ENCODE measurements around the gene CAMTA1. TPM values are rescaled to one million over a fixed set of nuclear protein-coding genes. Genes with fewer than 3 reads are reported as not detected.
"Not testable (repeated sequence)": the region's sequence is repeated elsewhere in the genome, so short reads cannot be mapped to it uniquely, and the experiment has no call there.

CAMTA1 gene
- total RNA-seq, 1 experiment from 2014 or later, result 82.2 TPM

- in situ Hi-C loops (cut with HindIII; ENCODE audit: low pct_unique_long_range_greater_than_20kb, low sequenced_read_pairs), result no loop called here
- intact Hi-C loops (cut with micrococcal nuclease; ENCODE audit: unreplicated experiment), result no loop called here
These were observed 57.0 kb downstream of the CAMTA1 start for GRCh38 chr1:6842301-6842700.

GRCh38 chr1:6845786-6846185 lies 60.5 kb downstream of the CAMTA1 start:
- ATAC-seq; H3K27me3 ChIP-seq (ENCODE audit: control insufficient read depth, insufficient read depth, low read length); CTCF ChIA-PET; H3K4me3 ChIP-seq (ENCODE audit: low read depth in 2 of 2, low read length in 2 of 2); in situ Hi-C loops (cut with HindIII; ENCODE audit: low pct_unique_long_range_greater_than_20kb, low sequenced_read_pairs); DNase-seq (ENCODE audit: low read depth, low spot score); POLR2A ChIA-PET; H3K9me3 ChIP-seq (ENCODE audit: control insufficient read depth, insufficient read depth, low read depth, low read length); H3K36me3 ChIP-seq (ENCODE audit: control insufficient read depth, insufficient read depth, low read length); H3K4me1 ChIP-seq (ENCODE audit: control insufficient read depth, insufficient read depth, low read length); H3K27ac ChIP-seq (ENCODE audit: low read length); intact Hi-C loops (cut with micrococcal nuclease; ENCODE audit: unreplicated experiment); BruUV-seq (replicated peaks): not testable (repeated sequence)

More at GRCh38 chr1:6842301-6842700, 57.0 kb downstream of the CAMTA1 start:
- ATAC-seq (no peak), DNase-seq (ENCODE audit: low read depth, low spot score) (no peak)
- H3K27ac ChIP-seq (ENCODE audit: low read length), result no peak overlapping the region
- no peaks in the 10 kb centered on the region for H3K36me3 ChIP-seq (ENCODE audit: control insufficient read depth, insufficient read depth, low read length)
- H3K27me3 ChIP-seq (ENCODE audit: control insufficient read depth, insufficient read depth, low read length), result no peaks in the 10 kb centered on the region
- H3K4me1 ChIP-seq (ENCODE audit: control insufficient read depth, insufficient read depth, low read length), result no peaks in the 10 kb centered on the region
- no TSS peak for BruUV-seq (replicated peaks)
- no peak for TF ChIP-seq TCF7L2 (IDR thresholded peaks at IDR 0.05; ENCODE audit: low read depth, low read length)
- TF ChIP-seq, protein P1, sequence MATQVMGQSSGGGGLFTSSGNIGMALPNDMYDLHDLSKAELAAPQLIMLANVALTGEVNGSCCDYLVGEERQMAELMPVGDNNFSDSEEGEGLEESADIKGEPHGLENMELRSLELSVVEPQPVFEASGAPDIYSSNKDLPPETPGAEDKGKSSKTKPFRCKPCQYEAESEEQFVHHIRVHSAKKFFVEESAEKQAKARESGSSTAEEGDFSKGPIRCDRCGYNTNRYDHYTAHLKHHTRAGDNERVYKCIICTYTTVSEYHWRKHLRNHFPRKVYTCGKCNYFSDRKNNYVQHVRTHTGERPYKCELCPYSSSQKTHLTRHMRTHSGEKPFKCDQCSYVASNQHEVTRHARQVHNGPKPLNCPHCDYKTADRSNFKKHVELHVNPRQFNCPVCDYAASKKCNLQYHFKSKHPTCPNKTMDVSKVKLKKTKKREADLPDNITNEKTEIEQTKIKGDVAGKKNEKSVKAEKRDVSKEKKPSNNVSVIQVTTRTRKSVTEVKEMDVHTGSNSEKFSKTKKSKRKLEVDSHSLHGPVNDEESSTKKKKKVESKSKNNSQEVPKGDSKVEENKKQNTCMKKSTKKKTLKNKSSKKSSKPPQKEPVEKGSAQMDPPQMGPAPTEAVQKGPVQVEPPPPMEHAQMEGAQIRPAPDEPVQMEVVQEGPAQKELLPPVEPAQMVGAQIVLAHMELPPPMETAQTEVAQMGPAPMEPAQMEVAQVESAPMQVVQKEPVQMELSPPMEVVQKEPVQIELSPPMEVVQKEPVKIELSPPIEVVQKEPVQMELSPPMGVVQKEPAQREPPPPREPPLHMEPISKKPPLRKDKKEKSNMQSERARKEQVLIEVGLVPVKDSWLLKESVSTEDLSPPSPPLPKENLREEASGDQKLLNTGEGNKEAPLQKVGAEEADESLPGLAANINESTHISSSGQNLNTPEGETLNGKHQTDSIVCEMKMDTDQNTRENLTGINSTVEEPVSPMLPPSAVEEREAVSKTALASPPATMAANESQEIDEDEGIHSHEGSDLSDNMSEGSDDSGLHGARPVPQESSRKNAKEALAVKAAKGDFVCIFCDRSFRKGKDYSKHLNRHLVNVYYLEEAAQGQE (IDR thresholded peaks at IDR 0.05; ENCODE audit: insufficient read depth in 1 of 2, low read depth in 2 of 2, low read length in 1 of 2), result no peak
- TF ChIP-seq SIN3A (IDR thresholded peaks at IDR 0.05; ENCODE audit: borderline replicate concordance, insufficient read depth, low read depth, low read length), result no peak
- no peak for TF ChIP-seq CTCF (IDR thresholded peaks at IDR 0.05)
- TF ChIP-seq POLR2AphosphoS5 (IDR thresholded peaks at IDR 0.05; ENCODE audit: low read depth, low read length), result no peak
- no peaks in the 10 kb centered on the region for H3K9me3 ChIP-seq (ENCODE audit: control insufficient read depth, insufficient read depth, low read depth, low read length)
- ChIA-PET POLR2A (no interaction called here), CTCF (no interaction called here)
- no peak overlapping the region for H3K4me3 ChIP-seq (ENCODE audit: low read depth in 2 of 2, low read length in 2 of 2)

DNA sequence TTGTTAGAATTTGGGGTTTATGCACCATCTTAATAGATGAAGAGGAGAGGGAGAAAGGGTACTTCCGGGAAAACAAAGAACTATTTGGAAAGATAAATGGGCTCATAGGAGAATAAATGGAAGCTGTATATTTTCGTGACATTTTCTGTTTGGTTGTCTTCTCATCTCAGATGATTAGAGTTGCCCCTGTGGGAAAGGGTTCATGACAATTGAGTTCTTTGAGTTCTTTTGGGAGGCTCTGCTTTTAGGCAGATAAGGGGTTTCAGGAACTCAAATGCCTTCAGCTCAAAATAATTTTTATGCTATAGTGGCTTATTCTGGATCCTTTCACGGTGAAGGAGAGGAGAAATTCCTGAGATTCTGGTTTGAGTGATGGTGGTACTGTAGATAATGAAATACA lies 63.6 kb downstream of the CAMTA1 start:
- Histone ChIP-seq H3K4me3 (ENCODE audit: low read depth in 2 of 2, low read length in 2 of 2) (no peak overlapping the region), H3K27me3 (ENCODE audit: control insufficient read depth, insufficient read depth, low read length) (no peaks in the 10 kb centered on the region), H3K27ac (ENCODE audit: low read length) (no peak overlapping the region), H3K4me1 (ENCODE audit: control insufficient read depth, insufficient read depth, low read length) (no peaks in the 10 kb centered on the region), H3K9me3 (ENCODE audit: control insufficient read depth, insufficient read depth, low read depth, low read length) (peaks cover 9% of the 10 kb centered on the region; the same call in 1 of the 2 replicates), H3K36me3 (ENCODE audit: control insufficient read depth, insufficient read depth, low read length) (no peaks in the 10 kb centered on the region)
- BruUV-seq (replicated peaks), result no TSS peak
- TF ChIP-seq, protein P1 (IDR thresholded peaks at IDR 0.05; ENCODE audit: insufficient read depth in 1 of 2, low read depth in 2 of 2, low read length in 1 of 2), result no peak
- no peak for TF ChIP-seq CTCF (IDR thresholded peaks at IDR 0.05)
- no peak for TF ChIP-seq POLR2AphosphoS5 (IDR thresholded peaks at IDR 0.05; ENCODE audit: low read depth, low read length)
- TF ChIP-seq SIN3A (IDR thresholded peaks at IDR 0.05; ENCODE audit: borderline replicate concordance, insufficient read depth, low read depth, low read length), result no peak
- TF ChIP-seq TCF7L2 (IDR thresholded peaks at IDR 0.05; ENCODE audit: low read depth, low read length), result no peak
- no peak for DNase-seq (ENCODE audit: low read depth, low spot score)
- ChIA-PET CTCF (no interaction called here), POLR2A (no interaction called here)
- in situ Hi-C loops (cut with HindIII; ENCODE audit: low pct_unique_long_range_greater_than_20kb, low sequenced_read_pairs), result no loop called here
- intact Hi-C loops (cut with micrococcal nuclease; ENCODE audit: unreplicated experiment), result no loop called here
- no peak for ATAC-seq
